IPS-11a (cell line): ENCODE data around the gene LRFN2.

Experiments used
- H3K4me3 ChIP-seq: one replicate; pipeline ENCODE4 v1.5.1; 2013; ENCODE audit warnings: low read depth, low read length, control low read depth

The LRFN2 gene

DNA sequence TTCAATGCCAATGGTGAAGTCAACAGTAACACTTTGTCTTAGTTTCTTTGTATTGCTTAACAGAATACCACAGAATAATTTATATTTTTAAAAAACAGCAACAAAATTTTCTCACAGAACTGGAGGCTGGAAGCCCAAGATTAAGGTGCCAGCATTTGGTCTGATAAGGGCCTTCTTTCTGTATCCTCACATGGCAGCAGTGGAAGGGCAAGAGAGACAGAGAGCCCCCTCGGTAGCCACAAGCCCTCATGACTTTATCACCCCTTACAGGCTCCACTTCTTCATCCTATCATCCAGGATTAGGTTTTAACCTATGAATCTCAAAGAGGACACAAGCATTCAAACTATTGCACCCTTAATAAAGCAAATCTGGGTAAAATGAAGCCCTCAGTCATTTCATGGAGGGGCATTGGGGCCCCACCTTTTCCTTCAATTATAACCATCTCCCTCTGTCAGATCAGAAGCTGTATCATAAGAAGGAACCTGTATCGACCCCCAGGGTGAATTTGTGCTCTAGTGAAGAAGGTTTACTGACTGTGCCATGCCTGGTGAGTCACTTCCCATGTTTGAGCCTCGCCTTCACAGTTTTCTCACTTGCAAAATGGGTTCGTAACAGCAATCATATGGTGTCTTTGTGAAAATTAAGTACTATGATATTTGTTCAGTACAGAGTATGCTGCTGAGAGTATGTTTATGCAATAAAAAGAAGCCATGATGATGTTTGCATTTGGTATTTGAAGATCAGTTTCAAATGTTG lies 178.2 kb downstream of the LRFN2 start:
- no peak overlapping the region for H3K4me3 ChIP-seq

DNA sequence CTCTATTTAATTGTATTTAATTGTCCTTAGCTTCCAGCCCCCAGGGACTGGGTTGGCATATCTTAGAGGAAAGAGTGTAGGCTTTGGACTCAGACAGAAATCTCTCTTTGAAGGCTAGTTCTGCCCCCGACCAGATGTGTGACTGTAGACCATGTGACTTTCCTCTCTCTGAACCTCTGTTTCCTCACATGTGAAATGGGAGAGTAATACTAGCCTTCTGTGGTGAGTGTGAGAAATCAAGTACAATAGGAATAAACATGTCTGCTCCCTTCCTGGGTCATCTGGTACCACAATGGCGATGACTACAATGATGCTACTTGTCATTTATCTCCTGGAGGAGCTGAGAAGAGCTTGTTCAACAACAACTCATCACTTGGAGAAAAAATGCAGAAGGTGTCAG lies 179.9 kb downstream of the LRFN2 start:
- H3K4me3 ChIP-seq: no peak overlapping the region

GRCh38 chr6:40406175-40406574 lies 181.0 kb downstream of the LRFN2 start:
- H3K4me3 ChIP-seq: no peak overlapping the region

DNA sequence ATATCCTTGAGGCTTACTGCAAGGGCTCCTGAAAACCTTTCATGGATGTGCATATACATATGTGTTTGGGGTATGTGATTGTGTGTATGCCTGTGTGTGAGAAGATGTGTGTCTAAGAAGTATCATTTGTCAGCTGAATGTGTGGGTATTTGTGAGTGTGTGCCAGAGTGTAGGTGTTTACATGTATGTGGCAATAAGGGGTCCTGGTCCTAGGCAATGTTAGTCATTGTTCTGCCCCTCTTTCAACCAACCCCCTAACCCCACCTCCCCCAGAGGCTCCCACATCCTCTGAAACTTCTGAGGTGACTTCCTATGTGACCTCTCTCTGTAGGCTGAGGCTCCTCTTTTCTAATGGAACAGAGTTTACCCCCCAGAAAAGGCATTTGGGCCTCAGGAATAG lies 186.4 kb downstream of the LRFN2 start:
- H3K4me3 ChIP-seq: no peak overlapping the region

DNA sequence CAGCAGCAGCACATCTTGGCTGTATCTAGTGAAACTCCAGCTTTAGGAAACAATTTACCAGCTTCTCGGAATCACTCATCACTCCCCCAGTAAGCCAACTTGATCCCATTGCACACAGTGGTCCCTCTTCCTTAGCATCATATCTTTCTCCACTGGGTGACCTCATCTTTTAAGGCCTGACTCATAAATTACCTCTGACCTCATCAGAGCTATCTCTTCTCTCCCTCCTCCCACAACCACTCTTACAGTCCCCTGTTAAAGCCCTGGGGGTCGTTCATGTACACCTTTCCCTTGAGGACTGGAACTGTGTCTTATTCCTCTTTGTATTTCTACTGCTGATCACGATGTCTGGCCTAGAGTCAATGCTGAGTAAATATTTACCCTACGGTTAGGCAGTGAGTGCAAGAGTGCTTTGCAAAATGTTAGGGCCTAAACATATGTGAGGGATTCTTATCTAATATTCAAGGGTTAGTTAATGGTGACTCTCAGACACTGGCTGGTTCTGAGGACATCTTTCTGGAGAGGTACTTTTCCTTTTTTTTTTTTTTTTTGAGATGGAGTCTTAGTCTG lies 187.2 kb downstream of the LRFN2 start:
- H3K4me3 ChIP-seq: no peak overlapping the region

DNA sequence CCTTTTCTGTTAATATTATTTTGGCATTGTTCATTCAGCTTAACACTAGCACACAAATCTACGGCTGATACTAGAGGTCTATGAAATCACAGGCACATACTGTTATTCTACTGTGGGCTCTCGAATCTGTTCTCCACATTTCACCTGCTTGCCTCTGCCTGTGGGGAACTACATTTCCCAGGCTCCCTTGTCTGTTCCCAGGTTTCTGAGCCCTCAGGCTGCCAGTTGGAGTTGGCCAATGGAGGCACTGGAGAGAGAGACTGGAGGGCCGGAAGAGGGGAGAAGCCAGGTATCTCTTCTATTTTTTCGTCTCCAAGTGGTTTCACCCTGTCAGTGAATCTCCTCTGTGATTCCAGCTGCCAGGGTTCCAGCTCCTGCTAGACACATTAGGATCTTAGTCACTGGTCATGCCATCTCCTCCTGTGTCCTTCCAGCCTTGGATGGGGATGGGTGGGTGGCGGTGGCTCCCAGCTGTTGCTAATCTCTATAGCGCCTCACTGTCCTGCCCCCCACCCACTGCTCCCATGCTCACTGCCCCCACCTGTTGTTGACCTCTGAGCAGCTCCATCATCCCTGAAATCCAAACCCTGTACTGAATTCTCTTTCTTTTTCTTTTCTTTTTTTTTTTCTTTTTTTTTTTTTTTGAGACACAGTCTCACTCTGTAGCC lies 188.2 kb downstream of the LRFN2 start:
- no peak overlapping the region for H3K4me3 ChIP-seq

DNA sequence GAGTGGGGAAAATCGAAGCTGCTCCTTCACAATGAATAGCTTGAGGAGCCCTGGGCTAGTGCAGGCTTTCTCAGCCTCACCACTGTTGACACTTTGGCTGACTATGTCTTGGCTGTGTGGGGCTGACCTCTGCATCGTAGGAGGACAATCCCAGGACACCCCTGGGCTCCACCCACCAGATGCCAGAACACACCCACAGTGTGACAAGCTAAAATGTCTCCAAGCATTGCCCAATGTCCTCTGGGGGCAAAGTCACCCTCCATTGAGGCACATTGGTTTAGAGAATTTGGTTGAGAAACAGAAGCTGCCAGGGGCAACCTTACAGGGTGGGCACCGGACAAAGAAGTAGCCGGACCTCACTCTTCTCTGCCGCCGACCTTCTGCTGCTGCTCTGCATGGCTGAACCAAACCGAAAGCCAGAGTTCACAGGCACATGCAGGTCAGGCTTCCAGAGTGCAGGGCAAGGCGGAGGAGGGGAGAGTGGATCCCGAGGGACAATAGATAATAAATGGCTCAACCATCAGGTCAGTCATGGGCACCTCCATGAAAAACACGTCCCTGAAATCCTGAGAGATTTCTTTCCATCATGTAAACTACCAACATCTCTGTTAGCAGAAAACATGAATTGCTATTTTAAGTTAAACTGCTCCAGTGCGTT lies 189.0 kb downstream of the LRFN2 start:
- H3K4me3 ChIP-seq: no peak overlapping the region

GRCh38 chr6:40397287-40398033 lies 189.7 kb downstream of the LRFN2 start:
- no peak overlapping the region for H3K4me3 ChIP-seq

- no peak overlapping the region for H3K4me3 ChIP-seq
Measured at GRCh38 chr6:40395698-40396076, 191.5 kb downstream of the LRFN2 start.

DNA sequence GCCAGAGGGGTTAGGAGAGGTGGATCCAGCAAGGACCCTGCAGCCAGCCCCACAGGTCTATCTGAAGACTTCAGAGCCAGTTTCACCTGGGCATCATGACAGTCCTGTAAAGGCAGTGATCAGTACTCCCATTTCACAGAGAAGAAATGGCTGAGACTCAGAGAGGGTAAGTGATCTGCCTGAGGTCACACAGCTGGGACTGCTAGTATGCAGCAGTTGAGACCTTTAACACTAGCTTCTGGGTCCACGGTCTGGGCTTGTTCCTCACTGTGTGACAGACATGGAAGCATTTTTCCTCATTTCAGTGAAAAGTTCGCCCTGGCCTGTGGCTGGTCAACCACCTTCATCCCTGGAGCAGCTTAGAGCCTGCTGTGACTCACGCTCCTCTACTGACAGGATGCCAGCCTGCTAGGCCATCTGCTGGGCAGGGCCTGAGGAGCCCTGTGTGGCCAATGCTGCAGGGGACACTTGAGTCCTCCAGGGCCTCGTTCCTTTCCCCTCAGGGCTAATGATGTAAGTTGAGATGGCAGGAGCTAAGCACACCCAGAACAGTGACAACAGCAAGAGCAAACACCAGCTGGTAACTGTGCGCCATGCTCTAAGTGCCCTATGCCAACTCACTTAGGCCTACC lies 192.0 kb downstream of the LRFN2 start:
- no peak overlapping the region for H3K4me3 ChIP-seq

DNA sequence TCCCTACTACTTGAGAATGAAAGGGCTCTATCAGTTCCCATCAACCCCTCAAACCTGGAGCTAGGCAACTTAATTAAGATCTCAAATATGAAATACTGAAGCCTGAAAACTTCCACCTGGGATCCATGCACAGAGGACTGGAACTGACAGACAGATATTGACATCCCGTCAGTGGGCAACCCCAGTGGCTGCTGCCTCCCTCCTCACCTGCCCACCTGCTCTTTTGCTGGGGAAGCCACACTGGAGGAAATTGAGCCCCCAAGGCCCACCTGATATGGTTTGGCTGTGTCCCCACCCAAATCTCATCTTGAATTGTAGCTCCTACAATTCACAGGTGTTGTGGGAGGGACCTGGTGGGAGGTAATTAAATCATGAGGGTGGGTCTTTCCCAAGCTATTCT lies 192.8 kb downstream of the LRFN2 start:
- H3K4me3 ChIP-seq: no peak overlapping the region

DNA sequence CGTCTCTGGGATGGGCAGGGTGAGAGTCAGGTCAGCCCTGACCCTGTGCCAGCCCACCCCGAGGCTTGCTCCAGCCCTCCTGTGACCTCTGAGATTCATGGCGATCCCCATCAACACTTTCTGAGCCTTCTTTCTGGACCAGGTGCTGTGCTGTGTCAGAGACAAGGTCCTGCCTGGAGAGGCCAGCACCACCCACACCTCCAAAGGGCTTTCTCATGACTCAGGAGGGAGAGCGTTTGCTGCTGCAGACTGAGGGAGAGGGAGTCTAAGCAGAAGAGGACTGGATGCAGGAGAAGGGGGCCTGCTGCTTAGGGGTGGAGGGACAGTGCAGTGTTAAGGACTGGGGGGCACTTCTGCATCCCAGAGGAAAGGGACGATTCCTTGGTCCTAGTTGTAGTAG lies 193.5 kb downstream of the LRFN2 start:
- H3K4me3 ChIP-seq: no peak overlapping the region

DNA sequence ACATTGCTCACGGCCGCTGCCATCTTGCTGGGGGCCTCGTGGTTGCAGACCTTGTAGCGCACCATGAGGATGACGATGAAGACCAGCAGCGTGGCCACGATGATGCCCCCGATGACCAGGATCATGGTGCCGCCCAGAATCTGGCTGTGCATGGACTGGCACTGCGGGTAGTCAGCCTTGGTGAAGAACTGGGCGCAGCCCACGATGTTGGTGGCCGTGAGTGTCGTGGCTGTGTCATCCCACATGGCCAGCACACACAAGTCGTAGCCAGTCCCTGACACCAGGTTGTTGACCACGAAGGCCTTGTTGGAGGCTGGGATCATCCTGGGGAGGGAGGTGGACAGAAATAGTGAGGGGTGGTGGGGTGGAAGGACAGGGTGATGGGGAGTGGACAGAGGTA lies 194.6 kb downstream of the LRFN2 start:
- no peak overlapping the region for H3K4me3 ChIP-seq

GRCh38 chr6:40391851-40392517 lies 195.2 kb downstream of the LRFN2 start:
- H3K4me3 ChIP-seq: no peak overlapping the region

DNA sequence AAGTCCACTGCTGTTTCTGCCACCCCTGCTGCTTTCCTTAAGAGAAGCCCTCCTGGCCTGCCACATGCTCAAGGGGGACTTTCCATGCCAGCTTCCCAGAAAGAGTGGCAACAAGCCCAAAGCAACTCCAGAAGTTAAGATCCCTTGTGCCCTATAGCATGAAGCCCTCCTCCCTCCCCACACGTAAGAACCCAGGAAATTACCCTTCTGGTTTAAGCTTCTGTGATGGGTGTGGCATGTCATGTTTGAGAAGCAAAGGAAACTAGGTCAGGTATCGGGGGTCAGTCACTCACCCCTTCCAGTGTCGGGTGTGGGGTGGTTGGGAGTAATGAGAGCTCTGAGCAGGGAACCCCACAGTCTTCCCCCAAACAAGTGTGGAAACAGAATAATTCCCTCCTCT lies 196.1 kb downstream of the LRFN2 start:
- no peak overlapping the region for H3K4me3 ChIP-seq

DNA sequence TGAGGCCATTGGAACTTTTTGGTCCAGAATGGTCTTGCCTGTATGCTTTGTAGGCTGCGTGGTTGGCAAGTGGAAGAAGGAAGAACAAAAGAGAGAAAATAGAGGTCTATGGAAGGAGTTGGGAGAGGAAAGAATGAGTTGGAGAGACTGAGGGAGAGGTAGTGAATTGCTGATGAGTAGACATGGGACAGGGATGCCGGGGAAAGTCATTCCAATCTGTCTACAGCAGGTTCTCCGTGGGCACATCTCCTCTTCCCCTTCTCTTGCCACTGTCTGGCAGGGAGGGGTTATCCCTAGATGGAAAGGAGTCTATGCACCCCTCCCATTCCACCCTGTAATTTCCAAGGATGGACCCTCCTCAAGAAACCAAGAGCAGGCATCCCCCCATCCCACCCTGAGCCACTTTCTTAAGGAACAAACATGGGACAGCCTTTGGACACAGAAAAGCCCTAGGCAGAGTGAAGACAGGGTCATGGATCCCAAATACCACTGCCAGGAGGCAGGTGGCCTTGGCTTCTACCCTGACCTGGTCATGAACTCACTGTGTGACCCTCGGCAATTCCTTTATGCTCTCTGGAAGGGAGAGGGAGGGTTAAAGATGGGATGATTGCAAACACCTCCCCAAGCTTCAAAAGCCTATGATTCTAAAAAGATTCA lies 196.9 kb downstream of the LRFN2 start:
- H3K4me3 ChIP-seq: no peak overlapping the region

DNA sequence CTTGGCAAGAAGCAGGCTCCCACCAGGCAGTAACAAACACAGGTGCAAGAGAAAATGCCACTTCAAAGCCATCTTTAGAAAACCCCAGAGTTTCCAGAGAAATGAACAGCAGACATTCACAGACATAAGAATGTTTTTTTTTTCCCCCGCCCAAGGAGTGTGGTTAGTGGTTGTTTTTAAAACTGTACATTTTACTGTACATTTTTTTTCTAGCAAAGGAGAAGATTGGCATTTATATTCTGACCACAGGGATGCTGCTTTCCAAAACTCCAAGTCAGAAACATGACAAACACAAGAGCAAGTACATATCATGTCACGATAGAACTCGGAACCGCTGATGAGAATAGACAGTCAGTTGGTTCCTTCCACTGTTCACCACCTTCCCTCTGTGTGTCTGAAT lies 197.9 kb downstream of the LRFN2 start:
- H3K4me3 ChIP-seq: no peak overlapping the region

DNA sequence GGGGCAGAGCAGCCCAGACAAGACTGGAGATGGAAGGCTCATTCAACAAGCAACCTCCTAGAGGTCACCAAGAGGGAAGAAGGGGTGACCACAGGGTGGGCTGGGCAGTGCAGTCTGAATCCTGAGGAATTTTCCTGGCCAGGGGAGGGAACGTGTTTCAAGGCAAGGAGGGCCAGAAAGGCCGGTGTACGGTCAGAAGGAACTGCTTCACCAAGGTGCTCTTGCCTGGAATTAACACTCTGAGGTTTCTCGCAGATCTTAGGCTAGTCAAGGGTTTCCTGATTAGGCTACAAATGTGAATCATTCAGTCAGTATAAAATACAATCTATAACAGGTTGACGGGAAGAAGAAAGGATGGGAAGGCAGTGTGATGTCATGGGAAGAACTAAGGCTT lies 199.3 kb downstream of the LRFN2 start:
- H3K4me3 ChIP-seq: no peak overlapping the region

- H3K4me3 ChIP-seq: no peak overlapping the region
Measured at GRCh38 chr6:40387127-40387870, 199.9 kb downstream of the LRFN2 start.
